Measurements from ENCODE around the gene RNF126.
A peak's percentile ranks its signal among the peaks of the same experiment; 100 is the strongest.

The RNF126 gene

DNA sequence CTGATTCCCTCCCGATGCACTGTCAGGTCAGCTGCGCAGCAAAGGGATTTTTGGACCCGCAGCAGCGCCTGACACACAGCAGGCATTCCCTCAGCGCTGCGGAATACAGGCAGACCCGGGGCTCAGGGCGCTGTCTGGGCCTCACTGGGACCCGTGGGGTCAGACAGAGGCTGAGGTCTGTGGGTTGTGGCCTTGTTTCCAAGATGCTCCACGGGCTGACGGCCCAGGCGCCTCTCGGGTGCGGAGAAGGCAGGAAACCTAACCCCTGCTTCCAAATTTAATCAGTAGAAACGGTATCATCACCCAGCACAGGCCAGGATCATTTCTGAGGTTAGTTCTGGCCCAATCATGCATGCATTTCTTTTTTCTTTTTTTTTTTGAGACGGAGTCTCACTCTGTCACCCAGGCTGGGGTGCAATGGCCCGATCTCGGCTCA is 686 bp upstream of the RNF126 start:
- peak overlapping the region; percentile 23 for H2AFZ ChIP-seq (ENCODE audit: low read depth, low read length)
- peak overlapping the region; percentile 41 for H3K4me3 ChIP-seq (ENCODE audit: low read length)
- H3K36me3 ChIP-seq (ENCODE audit: insufficient read depth, low read length) = peaks cover 2% of the 10 kb centered on the region
- H3K27me3 ChIP-seq (ENCODE audit: insufficient read depth, low read length) = no peaks in the 10 kb centered on the region
- H3K9me3 ChIP-seq (ENCODE audit: low read length) = peaks cover 10% of the 10 kb centered on the region
- peaks cover 24% of the 10 kb centered on the region for H3K4me1 ChIP-seq (ENCODE audit: insufficient read depth, low read length)

DNA sequence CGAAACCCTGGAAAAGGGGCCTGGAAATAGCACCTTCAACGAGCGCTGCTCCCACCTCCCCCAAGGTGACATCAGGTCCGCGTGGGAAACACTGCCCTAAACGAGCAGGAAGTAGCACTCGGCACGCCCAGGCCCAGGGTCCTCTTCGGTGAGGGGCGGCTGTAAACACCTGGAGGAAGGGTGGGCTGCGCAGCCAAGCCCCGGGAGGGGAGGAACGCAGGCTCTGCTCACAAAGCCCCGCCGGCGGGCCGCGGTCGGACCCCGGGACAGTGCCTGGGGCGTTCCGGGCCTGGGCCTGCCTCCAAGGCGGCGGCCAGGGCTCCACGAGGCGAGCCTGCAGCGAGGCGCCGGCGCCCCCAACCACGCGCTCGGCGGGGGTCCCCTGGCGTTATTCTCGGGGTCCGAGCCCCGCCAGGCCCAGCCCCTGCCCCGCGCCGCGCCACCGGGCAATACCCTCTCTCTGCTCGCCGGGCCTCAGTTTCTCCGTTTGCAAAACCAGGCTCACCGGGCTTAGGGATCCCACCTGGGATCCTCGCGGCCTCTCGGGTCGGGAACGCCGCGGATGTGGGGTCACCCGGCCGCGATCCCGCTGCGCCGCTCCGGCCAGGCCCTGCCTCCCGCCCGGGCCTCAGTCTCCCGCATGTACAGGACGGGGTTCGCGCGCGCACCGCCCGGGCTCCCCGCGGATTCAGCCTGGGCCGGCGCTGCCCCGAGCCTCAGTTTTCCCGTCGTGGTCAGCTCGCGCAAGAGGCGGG is 630 bp downstream of the RNF126 start:
- Histone ChIP-seq H3K4me1 (ENCODE audit: insufficient read depth, low read length) (peaks cover 34% of the 10 kb centered on the region), H3K27me3 (ENCODE audit: insufficient read depth, low read length) (no peaks in the 10 kb centered on the region), H3K36me3 (ENCODE audit: insufficient read depth, low read length) (peaks cover 4% of the 10 kb centered on the region), H3K4me3 (ENCODE audit: low read length) (peak overlapping the region; percentile 77), H2AFZ (ENCODE audit: low read depth, low read length) (no peak overlapping the region), H3K9me3 (ENCODE audit: low read length) (peaks cover 7% of the 10 kb centered on the region)

DNA sequence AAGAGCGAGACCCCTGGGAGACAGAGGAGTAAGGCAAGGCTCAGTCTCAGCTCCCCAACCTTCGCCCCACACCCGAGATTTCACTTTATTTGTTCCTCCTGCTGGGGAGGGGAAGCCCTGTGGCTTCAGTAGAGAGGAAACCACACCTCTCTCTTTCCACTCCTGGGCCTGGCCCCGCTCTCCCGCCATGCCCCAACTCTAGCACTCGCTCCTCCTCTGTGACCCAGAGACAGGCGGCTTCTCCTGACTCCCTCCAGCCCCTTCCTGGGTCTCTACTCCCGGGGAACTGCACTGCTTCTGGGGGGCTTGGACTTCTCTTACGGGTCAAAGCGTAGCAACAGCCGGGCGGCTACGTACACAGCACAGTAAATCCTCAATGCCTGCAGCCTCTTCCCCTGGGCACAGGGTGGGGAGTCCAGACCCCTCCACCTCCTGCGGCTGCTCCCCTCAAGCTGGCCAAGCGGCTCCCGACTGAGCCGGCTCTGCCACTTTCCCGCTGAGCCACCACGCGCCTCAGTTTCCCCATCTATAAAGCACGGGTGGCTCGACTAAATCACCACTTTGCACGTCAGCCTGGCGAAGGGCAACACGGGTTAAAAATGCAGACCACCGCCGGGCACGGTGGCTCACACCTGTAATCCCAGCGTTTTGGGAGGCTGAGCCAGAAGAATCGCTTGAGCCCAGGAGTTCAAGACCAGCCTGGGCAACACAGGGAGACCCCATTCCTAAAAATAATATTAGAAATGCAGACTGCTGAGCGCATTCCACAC is 1.4 kb downstream of the RNF126 start:
- Histone ChIP-seq H3K4me1 (ENCODE audit: insufficient read depth, low read length) (peaks cover 34% of the 10 kb centered on the region), H3K9me3 (ENCODE audit: low read length) (peaks cover under 1% of the 10 kb centered on the region), H3K4me3 (ENCODE audit: low read length) (peak overlapping the region; percentile 77), H3K27me3 (ENCODE audit: insufficient read depth, low read length) (no peaks in the 10 kb centered on the region), H2AFZ (ENCODE audit: low read depth, low read length) (no peak overlapping the region), H3K36me3 (ENCODE audit: insufficient read depth, low read length) (peaks cover 9% of the 10 kb centered on the region)

DNA sequence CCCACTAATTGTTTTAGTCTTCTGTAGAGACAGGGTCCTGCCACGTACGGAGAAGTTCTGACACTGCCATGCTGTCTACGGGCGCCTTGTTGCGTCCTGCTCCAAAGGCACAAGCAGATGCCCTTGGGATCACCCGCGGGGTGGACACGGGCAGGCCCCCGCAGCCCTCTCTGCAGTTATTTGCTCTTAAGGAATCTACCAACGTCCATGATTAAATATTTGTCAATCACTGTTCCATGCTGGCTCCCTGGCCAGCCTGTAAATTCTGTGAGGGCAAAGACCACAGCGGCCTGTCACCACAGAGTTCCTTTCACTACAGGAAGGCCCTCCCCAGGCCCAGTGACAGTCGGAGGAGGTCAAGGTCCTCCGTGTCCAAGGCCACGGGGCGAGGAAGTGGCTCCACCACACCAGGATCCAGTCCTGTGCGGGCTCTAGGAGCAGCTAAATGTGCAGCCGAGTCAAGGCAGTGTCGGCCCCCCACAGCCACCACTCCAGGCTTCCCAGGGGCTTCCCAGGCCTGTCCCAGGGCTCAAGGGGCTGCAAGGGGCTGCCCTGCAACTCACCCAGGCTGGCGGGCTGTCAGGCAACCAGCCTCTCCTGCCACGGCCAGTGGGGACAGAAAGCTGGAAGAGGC is 2.1 kb downstream of the RNF126 start:
- Histone ChIP-seq H3K36me3 (ENCODE audit: insufficient read depth, low read length) (peaks cover 9% of the 10 kb centered on the region), H2AFZ (ENCODE audit: low read depth, low read length) (no peak overlapping the region), H3K27me3 (ENCODE audit: insufficient read depth, low read length) (no peaks in the 10 kb centered on the region), H3K4me1 (ENCODE audit: insufficient read depth, low read length) (peaks cover 34% of the 10 kb centered on the region), H3K9me3 (ENCODE audit: low read length) (no peaks in the 10 kb centered on the region), H3K4me3 (ENCODE audit: low read length) (peak overlapping the region; percentile 77)

DNA sequence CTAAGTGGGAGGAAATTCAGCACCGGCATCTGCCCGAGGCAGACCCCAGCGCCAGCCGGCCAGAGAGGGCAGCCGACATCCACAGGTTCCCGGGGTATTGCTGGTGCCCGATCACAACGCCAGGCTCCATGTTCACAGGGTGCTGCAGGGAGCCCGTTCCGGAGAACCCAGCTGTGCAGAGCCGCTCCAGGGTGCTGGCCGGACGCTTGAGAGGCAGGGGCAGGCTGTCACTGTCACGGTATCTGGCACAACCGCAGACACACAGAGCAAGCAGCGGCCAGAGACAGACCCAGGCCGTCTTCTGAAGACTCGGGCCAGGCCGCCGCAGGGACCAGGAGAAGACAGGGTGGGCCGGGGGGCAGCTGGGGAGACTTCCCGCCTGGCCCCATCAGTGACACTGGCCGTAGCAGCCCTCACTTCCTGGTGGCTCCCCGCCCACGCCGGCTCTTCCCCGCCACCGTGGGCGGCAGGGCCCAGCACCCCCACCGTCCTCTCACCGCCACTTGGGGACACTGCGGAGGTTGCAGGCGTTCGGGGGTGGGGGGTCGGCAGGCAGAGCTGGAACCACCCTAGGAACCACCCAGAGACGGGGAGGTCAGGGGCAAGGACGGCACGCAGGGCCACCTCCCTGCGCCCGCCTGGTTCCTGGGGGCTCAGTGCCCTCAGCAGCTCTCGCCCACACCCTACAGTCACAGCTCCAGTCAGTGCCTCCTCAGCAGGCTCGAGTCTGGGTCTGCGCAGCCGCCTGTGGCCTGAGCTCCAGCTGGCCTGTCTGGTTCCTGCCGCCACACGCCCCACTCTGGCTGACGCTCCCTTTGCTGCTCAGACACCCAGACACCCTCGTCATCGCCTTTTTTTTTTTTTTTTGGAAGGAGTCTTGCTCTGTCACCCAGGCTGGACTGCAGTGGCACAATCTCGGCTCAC is 3.8 kb downstream of the RNF126 start:
- peaks cover 34% of the 10 kb centered on the region for H3K4me1 ChIP-seq (ENCODE audit: insufficient read depth, low read length)
- peaks cover 17% of the 10 kb centered on the region for H3K36me3 ChIP-seq (ENCODE audit: insufficient read depth, low read length)
- no peak overlapping the region for H2AFZ ChIP-seq (ENCODE audit: low read depth, low read length)
- H3K9me3 ChIP-seq (ENCODE audit: low read length) = no peaks in the 10 kb centered on the region
- no peaks in the 10 kb centered on the region for H3K27me3 ChIP-seq (ENCODE audit: insufficient read depth, low read length)
- no peak overlapping the region for H3K4me3 ChIP-seq (ENCODE audit: low read length)

DNA sequence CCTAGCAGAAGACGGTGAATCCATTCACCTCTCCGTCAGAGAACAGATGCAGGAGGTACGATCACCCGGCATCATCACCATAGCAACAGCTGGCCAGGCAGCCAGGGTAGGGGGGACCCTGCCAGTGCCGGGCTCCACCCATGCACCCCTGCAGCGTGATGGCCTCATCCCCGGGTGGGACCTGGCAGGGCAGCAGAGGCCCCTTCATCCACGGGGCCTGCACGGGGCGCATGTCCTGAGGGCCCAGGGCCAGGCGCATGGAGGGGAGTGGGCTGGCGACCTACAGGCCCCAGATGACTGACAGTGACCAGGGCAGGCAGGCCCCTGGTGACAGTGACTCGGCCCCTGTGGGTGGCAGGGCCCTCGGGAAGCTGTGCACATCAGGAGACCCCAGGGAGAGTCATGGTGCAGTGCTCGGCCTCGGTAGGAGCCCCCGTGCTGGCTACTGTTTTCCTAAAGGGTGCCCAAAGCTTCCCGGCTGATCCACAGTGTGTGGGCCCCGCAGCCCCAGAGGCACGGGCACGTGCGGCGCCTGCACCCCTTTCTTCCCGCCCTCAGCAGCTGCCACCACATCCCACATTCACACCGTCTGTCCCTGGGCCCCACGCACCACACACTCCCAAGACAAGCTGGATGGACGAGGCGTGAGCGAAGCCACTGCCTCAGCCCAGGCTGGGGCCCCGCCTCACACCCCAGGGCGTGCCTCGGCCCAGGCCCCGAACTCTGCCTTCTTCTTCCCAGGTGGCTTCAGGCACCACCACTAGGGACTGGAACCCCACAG is 4.8 kb downstream of the RNF126 start:
- Histone ChIP-seq H3K27me3 (ENCODE audit: insufficient read depth, low read length) (no peaks in the 10 kb centered on the region), H3K4me1 (ENCODE audit: insufficient read depth, low read length) (peaks cover 34% of the 10 kb centered on the region), H2AFZ (ENCODE audit: low read depth, low read length) (no peak overlapping the region), H3K9me3 (ENCODE audit: low read length) (no peaks in the 10 kb centered on the region), H3K36me3 (ENCODE audit: insufficient read depth, low read length) (peaks cover 24% of the 10 kb centered on the region), H3K4me3 (ENCODE audit: low read length) (no peak overlapping the region)

DNA sequence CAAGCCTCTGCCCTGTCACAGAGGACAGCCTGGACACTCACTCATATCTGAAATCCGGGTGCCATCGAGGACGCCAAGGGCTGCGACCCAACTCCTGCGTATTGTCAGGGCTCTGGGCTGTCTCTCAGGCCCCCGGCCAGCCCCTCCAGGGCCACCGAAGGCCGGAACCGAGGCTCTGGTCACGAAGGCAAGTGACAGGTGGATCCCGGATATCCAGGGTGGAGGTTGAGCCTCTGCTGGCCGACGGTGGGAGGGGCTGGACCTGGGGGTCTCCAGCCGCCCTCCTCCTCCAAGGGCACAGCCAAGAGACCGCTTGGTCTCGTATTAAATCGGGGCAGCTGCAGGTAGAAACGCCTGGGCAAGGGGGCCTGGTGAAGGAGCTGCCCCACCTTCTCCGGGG is 5.4 kb downstream of the RNF126 start:
- Histone ChIP-seq H3K36me3 (ENCODE audit: insufficient read depth, low read length) (peaks cover 24% of the 10 kb centered on the region), H3K27me3 (ENCODE audit: insufficient read depth, low read length) (no peaks in the 10 kb centered on the region), H2AFZ (ENCODE audit: low read depth, low read length) (no peak overlapping the region), H3K4me1 (ENCODE audit: insufficient read depth, low read length) (peaks cover 34% of the 10 kb centered on the region), H3K9me3 (ENCODE audit: low read length) (no peaks in the 10 kb centered on the region), H3K4me3 (ENCODE audit: low read length) (no peak overlapping the region)

DNA sequence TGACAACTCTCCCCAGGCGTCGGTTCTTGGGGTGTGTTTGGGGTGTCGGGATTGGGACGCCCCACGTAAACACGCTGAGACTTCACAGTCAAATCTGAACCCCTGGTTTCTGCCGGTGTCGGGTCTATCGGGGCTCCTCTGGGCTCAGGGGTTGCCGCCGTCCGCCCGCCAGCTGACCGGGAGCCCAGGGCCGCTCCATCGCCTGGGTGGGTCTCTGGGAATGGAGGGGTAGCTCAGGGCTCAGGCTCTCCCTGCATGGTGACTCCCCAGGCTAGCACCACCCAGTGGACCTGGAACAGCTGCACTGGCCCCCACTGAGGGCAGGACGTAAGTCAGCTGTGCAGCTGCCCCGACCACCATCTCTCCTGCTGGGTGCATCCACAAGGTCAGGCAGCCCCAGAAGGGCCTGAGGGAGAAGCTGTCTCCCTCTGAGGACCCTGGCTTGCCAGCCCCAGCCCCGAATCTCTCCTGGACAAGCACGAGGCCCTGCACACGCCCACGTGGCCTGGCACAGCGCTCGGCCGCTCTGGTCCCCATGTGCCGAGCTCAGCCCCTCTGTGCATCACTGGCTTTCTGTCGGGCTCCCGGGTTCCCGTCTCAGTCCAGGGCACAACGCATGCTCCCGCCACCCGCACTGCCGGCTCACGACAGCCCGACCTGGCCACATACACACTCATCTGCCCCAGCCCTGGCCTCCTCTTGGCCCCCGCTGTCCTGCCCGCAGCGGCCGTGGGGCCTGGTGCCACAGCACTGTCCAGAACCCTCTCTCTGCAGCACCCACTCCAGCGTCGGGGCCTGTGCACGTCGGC is 6.1 kb downstream of the RNF126 start:
- H2AFZ ChIP-seq (ENCODE audit: low read depth, low read length) = no peak overlapping the region
- H3K9me3 ChIP-seq (ENCODE audit: low read length) = no peaks in the 10 kb centered on the region
- peaks cover 32% of the 10 kb centered on the region for H3K4me1 ChIP-seq (ENCODE audit: insufficient read depth, low read length)
- H3K27me3 ChIP-seq (ENCODE audit: insufficient read depth, low read length) = no peaks in the 10 kb centered on the region
- peaks cover 28% of the 10 kb centered on the region for H3K36me3 ChIP-seq (ENCODE audit: insufficient read depth, low read length)
- no peak overlapping the region for H3K4me3 ChIP-seq (ENCODE audit: low read length)

DNA sequence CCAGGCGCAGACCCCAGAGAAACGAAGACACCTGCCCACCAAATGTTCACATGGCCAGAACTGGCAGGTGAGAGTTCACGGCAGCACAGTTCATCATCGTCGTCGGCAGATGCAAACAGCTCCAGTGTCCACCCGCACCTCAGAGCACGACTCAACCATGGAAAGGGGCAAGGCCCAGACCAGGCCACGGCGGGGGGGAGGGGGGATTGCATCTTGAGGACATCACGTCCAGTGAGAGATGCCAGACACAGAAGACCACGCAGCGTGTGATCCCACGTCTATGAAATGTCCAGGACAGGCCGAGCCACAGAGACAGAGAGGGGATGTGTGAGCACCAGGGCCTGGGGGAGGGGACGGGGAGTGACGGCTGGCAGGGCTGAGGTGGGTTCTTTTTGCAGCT is 7.3 kb downstream of the RNF126 start:
- Histone ChIP-seq H3K36me3 (ENCODE audit: insufficient read depth, low read length) (peaks cover 38% of the 10 kb centered on the region), H3K4me3 (ENCODE audit: low read length) (no peak overlapping the region), H3K27me3 (ENCODE audit: insufficient read depth, low read length) (no peaks in the 10 kb centered on the region), H3K9me3 (ENCODE audit: low read length) (no peaks in the 10 kb centered on the region), H2AFZ (ENCODE audit: low read depth, low read length) (no peak overlapping the region), H3K4me1 (ENCODE audit: insufficient read depth, low read length) (peaks cover 19% of the 10 kb centered on the region)

DNA sequence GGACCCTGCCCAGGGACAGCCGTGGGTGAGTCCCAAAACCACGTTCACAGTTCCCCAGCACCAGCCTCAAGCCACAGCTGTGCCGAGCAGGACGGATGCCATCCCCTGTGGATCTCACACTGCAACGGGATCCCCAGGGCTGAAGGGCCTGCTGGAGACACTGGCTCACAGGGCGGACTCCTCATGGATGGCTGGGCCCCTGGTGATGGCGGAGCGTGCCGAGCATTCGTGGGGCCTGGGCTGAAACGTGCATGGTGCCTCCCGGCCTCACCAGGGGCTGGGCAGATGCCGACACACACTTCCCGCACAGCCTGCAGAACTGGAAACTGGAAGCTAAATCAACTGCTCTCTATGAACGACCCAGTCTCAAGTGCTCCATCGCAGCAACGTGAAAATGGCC is 9.6 kb downstream of the RNF126 start:
- no peak overlapping the region for H2AFZ ChIP-seq (ENCODE audit: low read depth, low read length)
- no peak overlapping the region for H3K4me3 ChIP-seq (ENCODE audit: low read length)
- H3K27me3 ChIP-seq (ENCODE audit: insufficient read depth, low read length) = no peaks in the 10 kb centered on the region
- peaks cover 42% of the 10 kb centered on the region for H3K36me3 ChIP-seq (ENCODE audit: insufficient read depth, low read length)
- H3K9me3 ChIP-seq (ENCODE audit: low read length) = no peaks in the 10 kb centered on the region
- peaks cover 8% of the 10 kb centered on the region for H3K4me1 ChIP-seq (ENCODE audit: insufficient read depth, low read length)

DNA sequence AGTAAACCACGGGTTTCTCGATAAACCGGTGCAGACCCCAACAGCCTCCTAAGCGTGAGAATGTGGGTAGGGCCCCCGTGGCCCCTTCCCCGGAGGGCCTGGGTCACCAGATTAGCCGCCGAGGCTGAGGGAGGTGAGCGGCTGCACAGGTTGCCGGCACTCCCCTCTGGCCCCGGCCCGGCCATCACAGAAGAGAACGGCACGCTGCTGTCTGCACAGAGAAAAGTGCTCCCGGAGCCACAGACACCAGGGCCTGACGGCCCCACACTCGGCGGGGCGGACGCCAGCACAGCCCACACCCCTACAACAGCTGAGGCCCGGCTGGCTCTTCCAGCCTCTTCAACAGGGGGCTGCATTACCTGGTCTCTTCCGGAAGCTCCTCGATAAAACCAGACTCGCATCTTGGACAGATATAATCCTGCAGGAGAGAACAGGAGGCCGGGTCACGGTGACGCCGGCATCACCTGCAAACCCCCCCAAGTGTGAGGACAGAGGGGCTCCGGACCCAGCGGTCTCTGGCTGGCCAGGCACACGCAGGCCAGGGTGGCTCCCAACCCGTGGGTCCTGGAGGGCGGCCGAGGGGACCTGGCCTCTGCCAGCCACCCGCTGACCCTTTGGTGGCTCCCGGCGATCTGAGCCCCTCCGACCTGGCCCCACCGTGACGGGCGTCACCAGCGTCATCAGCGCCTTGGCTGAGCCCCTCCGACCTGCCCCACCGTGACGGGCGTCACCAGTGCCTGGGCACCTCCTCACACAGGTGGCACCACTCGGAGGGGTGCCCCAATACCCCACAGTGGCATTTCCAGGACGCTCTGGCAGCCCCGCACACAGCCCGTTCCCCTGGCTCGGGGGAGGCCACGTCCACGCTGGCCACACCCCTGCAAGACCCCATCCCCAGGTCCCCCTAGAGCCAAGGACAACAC is 10.3 kb downstream of the RNF126 start:
- Histone ChIP-seq H3K36me3 (ENCODE audit: insufficient read depth, low read length) (peaks cover 46% of the 10 kb centered on the region), H2AFZ (ENCODE audit: low read depth, low read length) (no peak overlapping the region), H3K27me3 (ENCODE audit: insufficient read depth, low read length) (no peaks in the 10 kb centered on the region), H3K9me3 (ENCODE audit: low read length) (no peaks in the 10 kb centered on the region), H3K4me1 (ENCODE audit: insufficient read depth, low read length) (peaks cover 2% of the 10 kb centered on the region), H3K4me3 (ENCODE audit: low read length) (no peak overlapping the region)
